Measurements from ENCODE around the gene FMN2. TPM values are rescaled to one million over a fixed set of nuclear protein-coding genes. Genes with fewer than 3 reads are reported as not detected.
A peak's percentile ranks its signal among the peaks of the same experiment; 100 is the strongest.

FMN2 gene
- total RNA-seq, 1 donor from 2014 or later = 150 TPM

DNA sequence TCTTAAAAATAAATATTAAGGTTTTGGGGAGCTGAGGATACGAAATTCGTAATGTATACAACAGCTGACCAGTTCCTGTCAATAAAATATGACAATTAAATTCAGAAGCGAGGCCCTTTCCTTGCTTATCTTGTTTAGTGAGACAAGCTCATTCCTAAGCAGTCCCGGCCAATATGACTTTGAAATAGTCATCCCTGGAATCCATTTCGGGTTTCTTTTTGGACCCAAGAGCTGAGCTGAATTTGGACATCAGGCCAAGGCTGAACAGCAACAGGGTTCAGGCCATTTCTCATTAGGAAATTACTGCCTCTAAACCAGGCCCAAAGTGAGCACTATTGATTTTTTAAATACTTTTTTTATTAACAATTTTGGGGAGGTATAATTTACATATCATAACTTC, 17.3 kb upstream of the FMN2 start:
- Mint-ChIP-seq H3K4me1 (ENCODE audit: low read depth, unreplicated experiment) (peaks cover 13% of the 10 kb centered on the region), H3K27me3 (ENCODE audit: unreplicated experiment) (peaks cover 3% of the 10 kb centered on the region), H3K9me3 (ENCODE audit: unreplicated experiment) (no peaks in the 10 kb centered on the region), H3K36me3 (ENCODE audit: unreplicated experiment) (no peaks in the 10 kb centered on the region), H3K27ac (ENCODE audit: unreplicated experiment) (no peak overlapping the region), H3K4me3 (ENCODE audit: unreplicated experiment) (no peak overlapping the region)
- DNase-seq = no peak
- TF ChIP-seq, protein P1, sequence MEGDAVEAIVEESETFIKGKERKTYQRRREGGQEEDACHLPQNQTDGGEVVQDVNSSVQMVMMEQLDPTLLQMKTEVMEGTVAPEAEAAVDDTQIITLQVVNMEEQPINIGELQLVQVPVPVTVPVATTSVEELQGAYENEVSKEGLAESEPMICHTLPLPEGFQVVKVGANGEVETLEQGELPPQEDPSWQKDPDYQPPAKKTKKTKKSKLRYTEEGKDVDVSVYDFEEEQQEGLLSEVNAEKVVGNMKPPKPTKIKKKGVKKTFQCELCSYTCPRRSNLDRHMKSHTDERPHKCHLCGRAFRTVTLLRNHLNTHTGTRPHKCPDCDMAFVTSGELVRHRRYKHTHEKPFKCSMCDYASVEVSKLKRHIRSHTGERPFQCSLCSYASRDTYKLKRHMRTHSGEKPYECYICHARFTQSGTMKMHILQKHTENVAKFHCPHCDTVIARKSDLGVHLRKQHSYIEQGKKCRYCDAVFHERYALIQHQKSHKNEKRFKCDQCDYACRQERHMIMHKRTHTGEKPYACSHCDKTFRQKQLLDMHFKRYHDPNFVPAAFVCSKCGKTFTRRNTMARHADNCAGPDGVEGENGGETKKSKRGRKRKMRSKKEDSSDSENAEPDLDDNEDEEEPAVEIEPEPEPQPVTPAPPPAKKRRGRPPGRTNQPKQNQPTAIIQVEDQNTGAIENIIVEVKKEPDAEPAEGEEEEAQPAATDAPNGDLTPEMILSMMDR (IDR thresholded peaks at IDR 0.05; ENCODE audit: partially characterized antibody, unreplicated experiment) = no peak

GRCh38 chr1:240074908-240075307, 16.8 kb upstream of the FMN2 start:
- Mint-ChIP-seq H3K4me3 (ENCODE audit: unreplicated experiment) (no peak overlapping the region), H3K9me3 (ENCODE audit: unreplicated experiment) (no peaks in the 10 kb centered on the region), H3K4me1 (ENCODE audit: low read depth, unreplicated experiment) (peaks cover 13% of the 10 kb centered on the region), H3K27me3 (ENCODE audit: unreplicated experiment) (peaks cover 3% of the 10 kb centered on the region), H3K27ac (ENCODE audit: unreplicated experiment) (peak overlapping the region; percentile 10), H3K36me3 (ENCODE audit: unreplicated experiment) (no peaks in the 10 kb centered on the region)
- no peak for DNase-seq
- TF ChIP-seq, protein P1 (IDR thresholded peaks at IDR 0.05; ENCODE audit: partially characterized antibody, unreplicated experiment) = no peak

GRCh38 chr1:240084337-240084736, 7.3 kb upstream of the FMN2 start:
- H3K9me3 Mint-ChIP-seq (ENCODE audit: unreplicated experiment) = no peaks in the 10 kb centered on the region
- H3K4me3 Mint-ChIP-seq (ENCODE audit: unreplicated experiment) = no peak overlapping the region
- peaks cover 26% of the 10 kb centered on the region for H3K4me1 Mint-ChIP-seq (ENCODE audit: low read depth, unreplicated experiment)
- H3K36me3 Mint-ChIP-seq (ENCODE audit: unreplicated experiment) = no peaks in the 10 kb centered on the region
- DNase-seq = no peak
- TF ChIP-seq, protein P1 (IDR thresholded peaks at IDR 0.05; ENCODE audit: partially characterized antibody, unreplicated experiment) = no peak
- H3K27me3 Mint-ChIP-seq (ENCODE audit: unreplicated experiment) = no peaks in the 10 kb centered on the region
- no peak overlapping the region for H3K27ac Mint-ChIP-seq (ENCODE audit: unreplicated experiment)

GRCh38 chr1:240084749-240085148, 6.9 kb upstream of the FMN2 start:
- Mint-ChIP-seq H3K27me3 (ENCODE audit: unreplicated experiment) (no peaks in the 10 kb centered on the region), H3K27ac (ENCODE audit: unreplicated experiment) (no peak overlapping the region), H3K36me3 (ENCODE audit: unreplicated experiment) (no peaks in the 10 kb centered on the region), H3K4me1 (ENCODE audit: low read depth, unreplicated experiment) (peaks cover 29% of the 10 kb centered on the region), H3K4me3 (ENCODE audit: unreplicated experiment) (no peak overlapping the region), H3K9me3 (ENCODE audit: unreplicated experiment) (peaks cover under 1% of the 10 kb centered on the region)
- DNase-seq = no peak
- TF ChIP-seq, protein P1 (IDR thresholded peaks at IDR 0.05; ENCODE audit: partially characterized antibody, unreplicated experiment) = no peak

- Mint-ChIP-seq H3K9me3 (ENCODE audit: unreplicated experiment) (peaks cover 13% of the 10 kb centered on the region), H3K4me3 (ENCODE audit: unreplicated experiment) (no peak overlapping the region), H3K36me3 (ENCODE audit: unreplicated experiment) (no peaks in the 10 kb centered on the region), H3K27me3 (ENCODE audit: unreplicated experiment) (peaks cover 12% of the 10 kb centered on the region), H3K4me1 (ENCODE audit: low read depth, unreplicated experiment) (peaks cover 42% of the 10 kb centered on the region), H3K27ac (ENCODE audit: unreplicated experiment) (no peak overlapping the region)
- TF ChIP-seq, protein P1 (IDR thresholded peaks at IDR 0.05; ENCODE audit: partially characterized antibody, unreplicated experiment) = no peak
- no peak for DNase-seq
Measured at GRCh38 chr1:240086726-240087125, 5.0 kb upstream of the FMN2 start.
